Neural cell (in vitro differentiated cells): ENCODE results near the gene VSIG8. TPM values are rescaled to one million over a fixed set of nuclear protein-coding genes. Genes with fewer than 3 reads are reported as not detected.

Source experiments
- H2AFZ ChIP-seq: fragments of 200-600, 300-800 bp; sonication (generic), shearing (Covaris generic); 2 replicates; pipeline ENCODE4 v1.6.0; 2014; ENCODE audit warnings: low read depth, mild to moderate bottlenecking, antibody characterized with exemption, low read length, moderate library complexity
- H3F3A ChIP-seq: fragments of 200-600 bp; shearing (Covaris generic); 2 replicates; pipeline ENCODE4 v1.6.1; 2016; ENCODE audit warnings: mild to moderate bottlenecking, moderate library complexity, mixed read lengths, antibody characterized with exemption, low read length; ENCODE audit not compliant: insufficient read depth, poor library complexity, severe bottlenecking
- H3K27ac ChIP-seq: fragments of 200-600, 300-800 bp; sonication (generic), shearing (Covaris generic); 2 replicates; pipeline ENCODE4 v1.5.1; 2014; ENCODE audit warnings: mild to moderate bottlenecking, low read length, moderate library complexity
- H3K27me3 ChIP-seq: fragments of 300-800, 200-600 bp; sonication (generic), shearing (Covaris generic); 2 replicates; pipeline ENCODE4 v1.6.0; 2014; ENCODE audit warnings: mild to moderate bottlenecking, low read depth, low read length, moderate library complexity; ENCODE audit not compliant: insufficient read depth
- H3K36me3 ChIP-seq: fragments of 300-800, 200-600 bp; sonication (generic), shearing (Covaris generic); 2 replicates; pipeline ENCODE4 v1.5.1; 2014; ENCODE audit warnings: mild to moderate bottlenecking, antibody characterized with exemption, low read length, moderate library complexity; ENCODE audit not compliant: insufficient read depth
- H3K4me2 ChIP-seq: fragments of 300-800, 200-600 bp; sonication (generic), shearing (Covaris generic); 2 replicates; pipeline ENCODE4 v1.6.0; 2014; ENCODE audit warnings: mild to moderate bottlenecking, low read length
- H3K4me3 ChIP-seq: fragments of 300-800, 200-600 bp; sonication (generic), shearing (Covaris generic); 2 replicates; pipeline ENCODE4 v1.5.1; 2014; ENCODE audit warnings: mild to moderate bottlenecking, low read length, moderate library complexity
- H3K79me2 ChIP-seq: fragments of 200-600 bp; shearing (Covaris generic); replicated peaks from 2 replicates; pipeline ENCODE4 v1.6.0; 2014; ENCODE audit warnings: mild to moderate bottlenecking, low read length, moderate library complexity; ENCODE audit not compliant: insufficient read depth
- H3K9ac ChIP-seq: fragments of 300-800, 200-600 bp; sonication (generic), shearing (Covaris generic); 2 replicates; pipeline ENCODE4 v1.6.1; 2016; ENCODE audit warnings: mild to moderate bottlenecking, low read length, mixed read lengths
- H3K9me2 ChIP-seq: fragments of 200-600 bp; shearing (Covaris generic); 2 replicates; pipeline ENCODE4 v1.6.1; 2016; ENCODE audit warnings: mild to moderate bottlenecking, low read length, mixed read lengths; ENCODE audit not compliant: insufficient read depth
- H3K9me3 ChIP-seq: fragments of 200-600, 300-800 bp; sonication (generic), shearing (Covaris generic); 2 replicates; pipeline ENCODE4 v1.6.1; 2016; ENCODE audit warnings: mild to moderate bottlenecking, mixed run types, low read length, moderate library complexity, mixed read lengths
- H4K20me1 ChIP-seq: fragments of 200-600 bp; shearing (Covaris generic); 2 replicates; pipeline ENCODE4 v1.6.1; 2016; ENCODE audit warnings: mild to moderate bottlenecking, mixed run types; ENCODE audit not compliant: insufficient read depth
- CTCF ChIP-seq: fragments of 450-650 bp; IDR thresholded peaks from 2 replicates; pipeline ENCODE4 v1.5.1; 2014; ENCODE audit warnings: antibody characterized with exemption, mild to moderate bottlenecking, moderate library complexity; ENCODE audit not compliant: poor library complexity, severe bottlenecking
- EP300 ChIP-seq: fragments of 450-650 bp; conservative IDR thresholded peaks from 2 replicates; pipeline ENCODE4 v1.6.1; 2014; ENCODE audit warnings: antibody characterized with exemption, mild to moderate bottlenecking, moderate library complexity; ENCODE audit not compliant: poor library complexity, severe bottlenecking
- EZH2 ChIP-seq: fragments of 200-600, 300-800 bp; shearing (Covaris generic), sonication (generic); IDR thresholded peaks from 2 replicates; pipeline ENCODE4 v1.6.1; 2014; ENCODE audit warnings: antibody characterized with exemption, low read length, borderline replicate concordance, mild to moderate bottlenecking; ENCODE audit not compliant: insufficient read depth, poor library complexity, severe bottlenecking
- MXI1 ChIP-seq: fragments of 450-650 bp; conservative IDR thresholded peaks from 2 replicates; pipeline ENCODE4 v1.6.1; 2014; ENCODE audit warnings: antibody characterized with exemption, mild to moderate bottlenecking; ENCODE audit not compliant: poor library complexity, severe bottlenecking
- POLR2AphosphoS5 ChIP-seq: IDR thresholded peaks from 2 replicates; pipeline ENCODE4 v1.6.1; 2012
- RAD21 ChIP-seq: fragments of 450-650 bp; conservative IDR thresholded peaks from 2 replicates; pipeline ENCODE4 v1.6.1; 2014; ENCODE audit warnings: antibody characterized with exemption, mild to moderate bottlenecking, moderate library complexity
- REST ChIP-seq: IDR thresholded peaks from 2 replicates; pipeline ENCODE4 v1.6.1; 2012; ENCODE audit warnings: borderline replicate concordance
- SMC3 ChIP-seq: fragments of 450-650 bp; conservative IDR thresholded peaks from 2 replicates; pipeline ENCODE4 v1.6.1; 2014; ENCODE audit warnings: antibody characterized with exemption, mild to moderate bottlenecking, moderate library complexity; ENCODE audit not compliant: poor library complexity
- TAF1 ChIP-seq: IDR thresholded peaks from 2 replicates; pipeline ENCODE4 v1.6.1; 2012; ENCODE audit warnings: low read depth
- polyA plus RNA-seq: library from polyadenylated mRNA; depleted of rRNA; stranded (reverse); fragments of >200 nt; gene quantifications from 2 replicates; pipeline ENCODE4 v1.2.3, GENCODE V29; 2014

VSIG8 gene
- polyA plus RNA-seq, 1 donor from 2014 or later: 0.37 TPM

GRCh38 chr1:159868766-159869165 lies 6.3 kb upstream of the VSIG8 start:
- Histone ChIP-seq H3K36me3 (no peaks in the 10 kb centered on the region), H3K27me3 (no peaks in the 10 kb centered on the region), H4K20me1 (no peaks in the 10 kb centered on the region), H3K9me2 (no peaks in the 10 kb centered on the region), H2AFZ (no peak overlapping the region), H3K9ac (no peak overlapping the region), H3K9me3 (no peaks in the 10 kb centered on the region), H3K4me3 (no peak overlapping the region), H3K4me2 (no peak overlapping the region), H3K27ac (no peak overlapping the region), H3K79me2 (no peaks in the 10 kb centered on the region), H3F3A (no peaks in the 10 kb centered on the region)
- TF ChIP-seq POLR2AphosphoS5: no peak
- TF ChIP-seq EP300: no peak
- no peak for TF ChIP-seq SMC3
- TF ChIP-seq RAD21: no peak
- no peak for TF ChIP-seq EZH2
- TF ChIP-seq CTCF: no peak
- no peak for TF ChIP-seq TAF1
- no peak for TF ChIP-seq MXI1
- TF ChIP-seq REST: no peak

- H3K27me3 ChIP-seq: no peaks in the 10 kb centered on the region
These were observed 5.2 kb upstream of the VSIG8 start for GRCh38 chr1:159867664-159868026.

More at GRCh38 chr1:159867664-159868026, 5.2 kb upstream of the VSIG8 start:
- Histone ChIP-seq H3K9me2 (no peaks in the 10 kb centered on the region), H3K27ac (no peak overlapping the region), H2AFZ (no peak overlapping the region), H3K36me3 (no peaks in the 10 kb centered on the region), H3K9ac (no peak overlapping the region), H3F3A (no peaks in the 10 kb centered on the region), H4K20me1 (no peaks in the 10 kb centered on the region), H3K79me2 (no peaks in the 10 kb centered on the region), H3K4me3 (no peak overlapping the region), H3K9me3 (no peaks in the 10 kb centered on the region), H3K4me2 (no peak overlapping the region)
- TF ChIP-seq SMC3 (no peak), POLR2AphosphoS5 (no peak), EP300 (no peak), EZH2 (no peak), TAF1 (no peak), REST (no peak)
